GM13976 (cell line): ENCODE measurements around the gene NCAPD3.

Experiments
- DNase-seq: peaks from one replicate; pipeline ENCODE4 v3.0.0; 2012; ENCODE audit warnings: low spot score
- in situ Hi-C: fragments of 300-500 bp; cut with MboI; formaldehyde crosslinking; loops from one replicate; pipeline ENCODE4 v1.12.0; 2022; ENCODE audit warnings: low sequenced_read_pairs, mixed read lengths, inconsistent platforms; ENCODE audit not compliant: unreplicated experiment
- TF ChIP-seq, protein P1 (sequence below): IDR thresholded peaks from 2 replicates; pipeline ENCODE4 v1.5.1; 2012; ENCODE audit warnings: borderline replicate concordance, mild to moderate bottlenecking; ENCODE audit not compliant: insufficient read depth; ENCODE audit errors: extremely low read depth, missing control alignments, control extremely low read depth

The NCAPD3 gene

GRCh38 chr11:134252346-134253187, 28.8 kb upstream of the NCAPD3 start:
- TF ChIP-seq, protein P1, sequence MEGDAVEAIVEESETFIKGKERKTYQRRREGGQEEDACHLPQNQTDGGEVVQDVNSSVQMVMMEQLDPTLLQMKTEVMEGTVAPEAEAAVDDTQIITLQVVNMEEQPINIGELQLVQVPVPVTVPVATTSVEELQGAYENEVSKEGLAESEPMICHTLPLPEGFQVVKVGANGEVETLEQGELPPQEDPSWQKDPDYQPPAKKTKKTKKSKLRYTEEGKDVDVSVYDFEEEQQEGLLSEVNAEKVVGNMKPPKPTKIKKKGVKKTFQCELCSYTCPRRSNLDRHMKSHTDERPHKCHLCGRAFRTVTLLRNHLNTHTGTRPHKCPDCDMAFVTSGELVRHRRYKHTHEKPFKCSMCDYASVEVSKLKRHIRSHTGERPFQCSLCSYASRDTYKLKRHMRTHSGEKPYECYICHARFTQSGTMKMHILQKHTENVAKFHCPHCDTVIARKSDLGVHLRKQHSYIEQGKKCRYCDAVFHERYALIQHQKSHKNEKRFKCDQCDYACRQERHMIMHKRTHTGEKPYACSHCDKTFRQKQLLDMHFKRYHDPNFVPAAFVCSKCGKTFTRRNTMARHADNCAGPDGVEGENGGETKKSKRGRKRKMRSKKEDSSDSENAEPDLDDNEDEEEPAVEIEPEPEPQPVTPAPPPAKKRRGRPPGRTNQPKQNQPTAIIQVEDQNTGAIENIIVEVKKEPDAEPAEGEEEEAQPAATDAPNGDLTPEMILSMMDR: no peak
- in situ Hi-C loops: no loop called here
- DNase-seq: no peak

- TF ChIP-seq, protein P1: no peak
- in situ Hi-C loops: no loop called here
- DNase-seq: no peak
Measured at GRCh38 chr11:134250675-134251074, 26.9 kb upstream of the NCAPD3 start.

- TF ChIP-seq, protein P1: no peak
- in situ Hi-C loops: no loop called here
- no peak for DNase-seq
Measured at GRCh38 chr11:134250246-134250645, 26.5 kb upstream of the NCAPD3 start.

GRCh38 chr11:134248910-134249480, 25.2 kb upstream of the NCAPD3 start:
- TF ChIP-seq, protein P1: no peak
- in situ Hi-C loops: no loop called here

GRCh38 chr11:134246678-134247077, 22.9 kb upstream of the NCAPD3 start:
- in situ Hi-C loops: no loop called here
- DNase-seq: no peak
- TF ChIP-seq, protein P1: no peak

More at GRCh38 chr11:134248910-134249480, 25.2 kb upstream of the NCAPD3 start:
- no peak for DNase-seq

GRCh38 chr11:134246100-134246499, 22.3 kb upstream of the NCAPD3 start:
- TF ChIP-seq, protein P1: no peak
- DNase-seq: no peak
- in situ Hi-C loops: no loop called here

- TF ChIP-seq, protein P1: no peak
- in situ Hi-C loops: no loop called here
- no peak for DNase-seq
Measured at GRCh38 chr11:134245434-134245833, 21.7 kb upstream of the NCAPD3 start.
